Measurements from ENCODE around the gene PITPNM1.

The PITPNM1 gene

GRCh38 chr11:67538306-67538705 is 33.1 kb upstream of the PITPNM1 start:
- Histone ChIP-seq H3K79me2 (ENCODE audit: insufficient read depth, low read depth) (no peaks in the 10 kb centered on the region), H3K27ac (no peak overlapping the region), H3K36me3 (ENCODE audit: insufficient read depth) (no peaks in the 10 kb centered on the region), H3K27me3 (ENCODE audit: insufficient read depth, low read depth) (no peaks in the 10 kb centered on the region), H3K4me3 (IDR thresholded peaks at IDR 0.05; ENCODE audit: insufficient read depth, low read depth, low read length) (no peak overlapping the region), H3K4me1 (ENCODE audit: low read depth, poor library complexity, severe bottlenecking) (no peaks in the 10 kb centered on the region), H2AFZ (ENCODE audit: low read depth) (no peak overlapping the region), H3K9ac (no peak overlapping the region), H3K4me2 (no peak overlapping the region), H4K20me1 (ENCODE audit: insufficient read depth) (no peaks in the 10 kb centered on the region)
- TF ChIP-seq CTCF (conservative IDR thresholded peaks at IDR 0.05; ENCODE audit: low read depth, low read length), result no peak

DNA sequence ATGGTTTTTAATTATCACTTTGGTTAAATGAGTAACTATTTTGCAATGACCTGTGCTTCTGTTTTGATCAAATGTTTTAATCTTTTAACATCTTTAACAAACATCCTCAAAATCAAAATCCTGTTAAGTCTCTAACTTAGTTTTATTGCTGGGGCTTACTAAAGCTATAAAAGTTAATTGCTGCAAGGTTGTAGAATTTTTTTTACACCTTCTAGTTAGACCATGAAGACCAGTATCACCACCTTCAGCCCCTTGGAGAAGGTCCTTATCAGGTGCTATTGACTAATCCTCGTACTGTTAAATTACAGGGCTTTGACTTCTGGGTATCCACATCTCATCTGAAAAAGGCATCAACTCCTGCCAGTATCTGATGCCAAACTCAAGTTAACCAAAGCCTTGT is 30.4 kb upstream of the PITPNM1 start:
- Histone ChIP-seq H3K4me2 (no peak overlapping the region), H3K36me3 (ENCODE audit: insufficient read depth) (no peaks in the 10 kb centered on the region), H2AFZ (ENCODE audit: low read depth) (no peak overlapping the region), H3K79me2 (ENCODE audit: insufficient read depth, low read depth) (no peaks in the 10 kb centered on the region), H3K4me3 (IDR thresholded peaks at IDR 0.05; ENCODE audit: insufficient read depth, low read depth, low read length) (no peak overlapping the region), H3K4me1 (ENCODE audit: low read depth, poor library complexity, severe bottlenecking) (no peaks in the 10 kb centered on the region), H3K27me3 (ENCODE audit: insufficient read depth, low read depth) (peaks cover 4% of the 10 kb centered on the region; the same call in 1 of the 2 replicates), H3K27ac (no peak overlapping the region), H4K20me1 (ENCODE audit: insufficient read depth) (no peaks in the 10 kb centered on the region), H3K9ac (no peak overlapping the region)
- no peak for TF ChIP-seq CTCF (conservative IDR thresholded peaks at IDR 0.05; ENCODE audit: low read depth, low read length)

GRCh38 chr11:67534070-67534679 is 29.0 kb upstream of the PITPNM1 start:
- no peaks in the 10 kb centered on the region for H3K36me3 ChIP-seq (ENCODE audit: insufficient read depth)
- no peak overlapping the region for H3K9ac ChIP-seq
- no peaks in the 10 kb centered on the region for H3K4me1 ChIP-seq (ENCODE audit: low read depth, poor library complexity, severe bottlenecking)
- H3K79me2 ChIP-seq (ENCODE audit: insufficient read depth, low read depth), result no peaks in the 10 kb centered on the region
- H3K27me3 ChIP-seq (ENCODE audit: insufficient read depth, low read depth), result peaks cover 4% of the 10 kb centered on the region; the same call in 1 of the 2 replicates
- H3K27ac ChIP-seq, result no peak overlapping the region
- no peak overlapping the region for H3K4me2 ChIP-seq
- H2AFZ ChIP-seq (ENCODE audit: low read depth), result no peak overlapping the region
- H4K20me1 ChIP-seq (ENCODE audit: insufficient read depth), result no peaks in the 10 kb centered on the region
- no peak for TF ChIP-seq CTCF (conservative IDR thresholded peaks at IDR 0.05; ENCODE audit: low read depth, low read length)
- H3K4me3 ChIP-seq (IDR thresholded peaks at IDR 0.05; ENCODE audit: insufficient read depth, low read depth, low read length), result no peak overlapping the region

- Histone ChIP-seq H3K27me3 (ENCODE audit: insufficient read depth, low read depth) (peaks cover 4% of the 10 kb centered on the region; the same call in 1 of the 2 replicates), H3K4me2 (no peak overlapping the region), H3K27ac (no peak overlapping the region), H3K4me1 (ENCODE audit: low read depth, poor library complexity, severe bottlenecking) (no peaks in the 10 kb centered on the region), H3K36me3 (ENCODE audit: insufficient read depth) (no peaks in the 10 kb centered on the region), H3K9ac (no peak overlapping the region), H2AFZ (ENCODE audit: low read depth) (no peak overlapping the region), H3K79me2 (ENCODE audit: insufficient read depth, low read depth) (no peaks in the 10 kb centered on the region), H4K20me1 (ENCODE audit: insufficient read depth) (no peaks in the 10 kb centered on the region), H3K4me3 (IDR thresholded peaks at IDR 0.05; ENCODE audit: insufficient read depth, low read depth, low read length) (no peak overlapping the region)
- TF ChIP-seq CTCF (conservative IDR thresholded peaks at IDR 0.05; ENCODE audit: low read depth, low read length), result no peak
Observed at GRCh38 chr11:67532889-67533288, 27.7 kb upstream of the PITPNM1 start.

Measured in KMS-11 (cell line).